NK-92 (cell line): ENCODE data around the gene F7.
"Not testable (repeated sequence)": the region's sequence is repeated elsewhere in the genome, so short reads cannot be mapped to it uniquely, and the experiment has no call there.

Experiments used
- DNase-seq: peaks from one replicate; lab custom pipeline; 2025; ENCODE audit not compliant: unreplicated experiment; lab: John Stamatoyannopoulos, UW

F7 gene

DNA sequence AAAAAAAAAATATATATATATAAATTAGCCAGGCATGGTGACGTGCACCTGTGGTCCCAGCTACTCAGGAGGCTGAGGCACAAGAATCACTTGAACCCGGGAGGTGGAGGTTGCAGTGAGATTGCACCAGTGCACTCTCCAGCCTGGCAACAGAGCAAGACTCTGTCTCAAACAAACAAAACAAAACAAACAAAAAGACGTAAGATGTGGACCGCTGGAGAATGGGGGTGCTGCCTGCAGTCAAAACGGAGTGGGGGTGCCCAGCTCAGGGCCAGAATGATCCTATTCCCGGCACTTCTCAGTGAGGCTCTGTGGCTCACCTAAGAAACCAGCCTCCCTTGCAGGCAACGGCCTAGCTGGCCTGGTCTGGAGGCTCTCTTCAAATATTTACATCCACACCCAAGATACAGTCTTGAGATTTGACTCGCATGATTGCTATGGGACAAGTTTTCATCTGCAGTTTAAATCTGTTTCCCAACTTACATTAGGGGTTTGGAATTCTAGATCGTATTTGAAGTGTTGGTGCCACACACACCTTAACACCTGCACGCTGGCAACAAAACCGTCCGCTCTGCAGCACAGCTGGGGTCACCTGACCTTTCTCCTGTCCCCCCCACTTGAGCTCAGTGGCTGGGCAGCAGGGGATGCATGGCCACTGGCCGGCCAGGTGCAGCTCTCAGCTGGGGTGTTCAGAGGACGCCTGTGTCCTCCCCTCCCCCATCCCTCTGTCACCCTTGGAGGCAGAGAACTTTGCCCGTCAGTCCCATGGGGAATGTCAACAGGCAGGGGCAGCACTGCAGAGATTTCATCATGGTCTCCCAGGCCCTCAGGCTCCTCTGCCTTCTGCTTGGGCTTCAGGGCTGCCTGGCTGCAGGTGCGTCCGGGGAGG, at the start of gene F7:
TSS of gene F7 (plus strand) at position 760 of the 889 bp plus-strand sequence. CDS start at position 811, 51 bp downstream.
- DNase-seq, result no peak

- no peak for DNase-seq
These were observed 48.5 kb upstream of the F7 start for GRCh38 chr13:113057084-113057483.

- not testable (repeated sequence) for DNase-seq
These were observed 48.0 kb upstream of the F7 start for GRCh38 chr13:113057559-113057958.

DNA sequence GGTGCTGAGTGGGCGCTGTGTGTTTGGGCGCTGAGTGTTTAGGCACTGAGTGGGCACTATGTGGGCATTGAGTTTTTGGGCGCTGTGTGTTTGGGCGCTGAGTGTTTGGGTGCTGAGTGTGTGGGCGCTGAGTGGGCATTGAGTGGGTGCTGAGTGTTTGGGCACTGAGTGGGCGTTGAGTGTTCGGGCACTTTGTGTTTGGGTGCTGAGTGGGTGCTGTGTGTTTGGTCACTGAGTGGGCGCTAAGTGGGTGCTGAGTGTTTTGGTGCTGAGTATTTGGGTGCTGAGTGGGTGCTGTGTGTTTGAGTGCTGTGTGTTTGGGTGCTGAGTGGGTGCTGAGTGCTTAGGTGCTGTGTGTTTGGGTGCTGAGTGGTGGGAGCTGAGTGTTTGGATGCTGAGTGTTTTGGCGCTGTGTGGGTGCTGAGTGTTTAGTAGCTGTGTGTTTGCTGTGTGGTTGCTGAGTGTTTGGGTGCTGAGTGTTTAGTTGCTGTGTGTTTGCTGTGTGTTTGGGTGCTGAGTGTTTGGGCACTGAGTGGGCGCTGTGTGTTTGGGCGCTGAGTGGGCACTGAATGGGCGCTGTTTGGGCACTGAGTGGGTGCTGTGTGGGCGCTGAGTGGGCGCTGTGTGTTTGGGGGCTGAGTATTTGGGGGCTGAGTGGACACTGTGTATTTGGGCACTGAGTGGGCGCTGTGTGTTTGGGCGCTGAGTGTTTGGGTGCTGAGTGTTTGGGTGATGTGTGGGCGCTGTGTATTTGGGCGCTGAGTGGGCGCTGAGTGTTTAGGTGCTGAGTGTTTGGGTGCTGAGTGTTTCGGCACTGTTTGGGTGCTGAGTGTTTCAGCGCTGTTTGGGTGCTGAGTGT, 47.2 kb upstream of the F7 start:
- DNase-seq, result no peak

DNA sequence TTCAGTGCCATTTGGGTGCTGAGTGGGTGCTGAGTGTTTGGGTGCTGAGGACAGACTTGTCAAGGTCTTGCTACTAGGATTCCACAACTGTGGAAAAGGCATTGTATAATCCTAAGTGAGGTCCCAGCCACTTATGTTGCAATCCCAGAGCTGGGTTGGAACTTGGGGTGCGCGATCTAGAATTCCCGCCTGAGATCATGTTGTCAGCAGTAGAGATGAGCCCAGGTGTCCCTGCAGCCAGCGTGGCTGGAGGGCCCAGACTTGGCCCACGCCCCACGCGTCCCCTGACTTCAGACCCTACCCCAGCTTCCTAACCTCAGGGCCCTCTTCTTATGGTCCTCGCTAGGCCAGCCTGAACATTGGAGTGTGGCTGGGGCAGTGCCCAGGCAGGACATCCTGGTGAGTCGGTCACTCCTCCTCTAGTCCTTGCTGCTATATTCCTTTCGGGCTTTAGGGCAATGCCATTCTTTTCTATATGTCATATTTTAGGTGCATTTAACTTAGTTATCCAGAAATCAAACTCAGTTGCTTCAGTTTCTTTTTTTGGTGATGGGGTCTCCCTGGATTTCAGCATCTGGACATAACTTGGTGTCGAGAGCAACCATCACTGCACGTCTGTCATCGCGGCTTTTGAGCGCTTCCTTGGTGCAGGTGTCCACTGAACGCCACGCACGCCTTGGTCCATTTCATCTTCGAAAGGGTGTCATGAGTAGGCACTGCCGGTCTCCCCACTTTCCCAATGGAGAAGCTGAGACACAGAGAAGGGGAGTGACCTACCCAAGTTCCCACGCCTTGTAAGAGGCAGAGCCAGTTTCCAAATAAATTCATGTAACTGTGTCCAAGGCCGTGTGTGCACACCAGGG, 46.4 kb upstream of the F7 start:
- no peak for DNase-seq

GRCh38 chr13:113059891-113060290, 45.7 kb upstream of the F7 start:
- DNase-seq, result no peak

GRCh38 chr13:113060557-113061270, 44.9 kb upstream of the F7 start:
- no peak for DNase-seq

- no peak for DNase-seq
These were observed 44.3 kb upstream of the F7 start for GRCh38 chr13:113061271-113061625.

- no peak for DNase-seq
These were observed 43.7 kb upstream of the F7 start for GRCh38 chr13:113061796-113062425.

DNA sequence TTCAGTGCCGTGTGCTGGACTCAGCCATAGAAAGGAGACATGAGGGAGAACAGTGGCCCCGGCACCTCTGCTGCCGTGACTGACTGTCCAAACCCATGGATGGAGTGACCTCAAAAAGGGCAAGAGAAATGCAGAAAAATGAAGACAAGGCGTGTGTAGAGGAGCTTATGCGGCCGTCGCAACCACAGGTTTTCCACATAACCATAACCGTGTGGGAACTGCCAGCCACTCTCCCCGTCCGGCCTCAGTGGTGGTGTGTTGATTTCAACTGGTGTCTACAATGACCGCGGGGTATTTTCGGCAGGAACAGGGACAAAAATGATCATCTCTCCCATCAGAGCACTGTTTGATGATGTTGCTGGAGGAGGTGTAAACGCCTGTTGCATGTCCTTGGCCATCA, 42.9 kb upstream of the F7 start:
- no peak for DNase-seq

GRCh38 chr13:113063091-113063491, 42.5 kb upstream of the F7 start:
- no peak for DNase-seq

DNA sequence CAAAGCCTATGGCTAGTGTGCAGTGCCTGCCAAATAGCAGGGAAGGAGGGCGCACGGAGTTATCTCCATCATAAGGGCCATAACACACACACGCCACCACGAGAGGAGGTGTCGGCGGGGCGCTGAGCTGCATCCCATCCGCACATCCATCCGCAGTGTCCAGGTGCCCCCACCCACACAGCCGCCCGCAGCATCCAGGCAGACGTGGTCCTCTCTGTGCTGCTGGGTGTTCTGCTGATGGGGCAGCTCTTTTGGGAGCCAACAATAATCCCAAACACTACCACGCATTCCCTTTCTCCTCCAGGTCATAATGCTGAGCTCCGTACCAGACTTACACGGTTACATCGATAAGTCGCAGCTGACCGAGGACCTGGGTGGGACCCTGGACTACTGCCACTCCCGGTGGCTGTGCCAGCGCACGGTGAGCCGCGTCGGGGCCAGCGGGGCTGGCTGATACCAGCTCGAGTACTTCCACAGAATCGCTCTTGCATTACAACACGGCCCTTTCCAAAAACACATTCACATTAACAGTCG, 41.5 kb upstream of the F7 start:
- DNase-seq, result no peak

DNA sequence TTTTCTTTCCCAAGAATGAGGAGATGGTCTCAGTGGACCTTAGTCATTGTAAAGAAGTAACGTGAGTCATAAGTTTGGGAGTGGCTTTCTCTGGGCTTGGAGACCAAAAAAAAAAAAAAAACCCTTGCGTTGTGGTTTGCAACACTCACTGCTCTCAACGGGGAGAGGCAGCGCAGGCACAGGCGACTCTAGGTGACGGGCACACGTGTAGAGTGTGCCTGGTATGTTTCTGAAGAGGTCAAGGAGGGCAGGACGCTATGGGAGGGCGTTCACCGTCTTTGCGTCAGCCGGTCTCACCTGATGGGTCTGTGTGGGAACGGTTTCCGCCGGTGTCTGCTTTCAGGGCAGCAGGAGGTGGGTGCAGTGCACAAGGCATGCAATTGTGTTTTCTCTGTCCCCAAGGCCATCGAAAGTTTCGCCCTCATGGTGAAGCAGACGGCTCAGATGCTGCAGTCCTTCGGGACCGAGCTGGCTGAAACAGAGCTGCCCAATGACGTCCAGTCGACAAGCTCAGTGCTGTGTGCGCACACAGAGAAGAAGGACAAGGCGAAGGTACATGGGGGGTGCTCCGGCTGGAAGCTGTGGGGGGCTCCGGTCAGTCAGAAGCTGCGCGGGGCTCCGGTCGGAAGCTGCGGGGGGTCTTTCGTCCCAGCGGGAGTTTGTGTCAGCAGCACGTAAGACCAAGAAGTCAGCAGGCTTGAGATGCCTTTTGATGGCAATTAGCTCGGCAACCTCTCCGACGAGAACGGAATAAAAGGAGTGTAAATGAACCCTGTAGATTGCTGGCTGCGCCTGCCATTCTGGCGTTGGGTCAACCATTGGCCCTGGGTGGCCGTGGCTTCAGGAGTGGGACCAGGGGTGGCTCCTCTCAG, 40.8 kb upstream of the F7 start:
- no peak for DNase-seq

DNA sequence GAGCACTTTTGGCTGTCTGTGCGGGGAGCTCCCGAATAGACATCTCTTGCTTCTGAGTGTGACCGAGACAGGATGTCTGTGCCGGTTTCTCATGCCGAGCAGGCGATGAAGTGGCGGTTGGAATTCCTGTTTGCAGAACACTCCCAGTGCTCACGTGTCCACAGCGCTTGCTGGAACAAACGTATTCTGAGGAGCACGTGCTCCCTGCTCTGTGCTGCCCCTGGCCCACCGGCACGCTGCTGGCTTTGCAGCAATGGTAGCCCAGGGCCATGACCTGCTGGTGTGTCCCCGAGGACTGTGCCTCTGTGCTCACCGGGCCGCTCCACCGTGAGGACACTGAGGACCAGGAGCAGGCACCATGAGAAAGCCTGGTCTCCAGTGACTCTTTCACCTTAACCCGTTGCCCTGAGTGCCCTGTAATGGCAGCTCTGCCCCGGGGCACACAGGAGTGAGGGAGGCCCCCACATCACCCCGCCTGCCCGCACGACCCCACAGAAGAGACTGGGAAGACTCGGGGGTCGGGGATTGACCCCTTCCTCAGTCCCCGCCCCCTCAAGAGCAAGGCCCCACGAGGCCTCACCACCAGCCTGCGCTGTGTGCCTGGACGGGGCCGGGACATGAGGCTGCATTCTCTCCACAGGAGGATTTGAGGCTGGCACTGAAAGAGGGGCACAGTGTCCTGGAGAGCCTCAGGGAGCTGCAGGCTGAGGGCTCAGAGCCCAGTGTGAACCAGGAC, 40.0 kb upstream of the F7 start:
- no peak for DNase-seq

GRCh38 chr13:113066142-113066455, 39.5 kb upstream of the F7 start:
- no peak for DNase-seq

DNA sequence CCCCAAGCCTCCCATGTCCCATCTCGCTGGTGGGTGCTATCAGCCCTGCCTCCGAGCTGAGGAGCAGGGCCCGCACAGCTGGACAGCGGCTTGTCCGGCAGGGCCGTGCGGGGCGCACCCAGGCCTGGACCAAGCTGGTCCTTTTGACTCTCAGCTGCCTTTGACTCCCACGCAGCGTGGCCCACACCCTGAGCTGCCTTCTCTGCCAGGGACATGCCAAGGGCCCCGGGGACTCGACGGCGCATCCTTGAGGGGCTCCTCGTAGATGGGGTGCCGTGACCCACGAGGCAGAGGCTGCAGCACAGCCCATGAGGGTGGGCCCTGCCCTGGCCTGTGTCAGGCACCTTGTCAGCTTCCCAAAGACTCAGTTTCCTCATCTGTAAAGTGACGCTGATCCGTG, 38.8 kb upstream of the F7 start:
- DNase-seq, result no peak

- no peak for DNase-seq
These were observed 35.5 kb upstream of the F7 start for GRCh38 chr13:113069861-113070805.
